Dermis microvascular lymphatic vessel endothelial cell (primary cell): ENCODE data around the gene CAMK2G. TPM values are rescaled to one million over a fixed set of nuclear protein-coding genes. Genes with fewer than 3 reads are reported as not detected.
"Not testable (repeated sequence)": the region's sequence is repeated elsewhere in the genome, so short reads cannot be mapped to it uniquely, and the experiment has no call there.

Source experiments
- DNase-seq, 2 donors: peaks; one replicate each; pipeline versions ENCODE4 v3.0.0 to v3.0.0-alpha.2; 2010; ENCODE audit warnings: low read depth in 2 of 2
- total RNA-seq: library from RNA; depleted of rRNA; stranded (reverse); fragments of >200 nt; gene quantifications from 2 replicates; pipeline ENCODE4 v1.2.1, GENCODE V29; 2014

CAMK2G gene
- total RNA-seq, 1 donor from 2014 or later: 20.9 TPM

DNA sequence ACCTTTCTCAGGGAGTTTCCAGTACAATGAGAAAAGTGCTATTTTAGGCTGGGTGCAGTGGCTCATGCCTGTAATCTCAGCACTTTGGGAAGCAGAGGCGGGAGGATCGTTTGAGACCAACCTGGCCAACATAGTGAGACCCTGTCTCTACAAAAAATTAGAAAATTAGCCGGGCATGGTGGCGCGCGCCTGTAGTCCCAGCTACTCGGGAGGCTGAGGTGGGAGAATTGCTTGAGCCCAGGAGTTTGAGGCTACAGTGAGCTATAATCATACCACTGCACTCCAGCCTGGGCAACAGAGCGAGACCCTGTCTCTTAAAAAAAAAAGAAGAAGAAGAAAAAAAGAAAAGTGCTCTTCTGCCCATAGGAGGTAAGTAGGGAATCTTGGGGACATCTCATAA lies 78.3 kb downstream of the CAMK2G start:
- DNase-seq: not testable (repeated sequence)

- not testable (repeated sequence) for DNase-seq
Measured at GRCh38 chr10:73795491-73795890, 78.9 kb downstream of the CAMK2G start.

- DNase-seq: no peak
Measured at GRCh38 chr10:73793456-73793855, 80.9 kb downstream of the CAMK2G start.

DNA sequence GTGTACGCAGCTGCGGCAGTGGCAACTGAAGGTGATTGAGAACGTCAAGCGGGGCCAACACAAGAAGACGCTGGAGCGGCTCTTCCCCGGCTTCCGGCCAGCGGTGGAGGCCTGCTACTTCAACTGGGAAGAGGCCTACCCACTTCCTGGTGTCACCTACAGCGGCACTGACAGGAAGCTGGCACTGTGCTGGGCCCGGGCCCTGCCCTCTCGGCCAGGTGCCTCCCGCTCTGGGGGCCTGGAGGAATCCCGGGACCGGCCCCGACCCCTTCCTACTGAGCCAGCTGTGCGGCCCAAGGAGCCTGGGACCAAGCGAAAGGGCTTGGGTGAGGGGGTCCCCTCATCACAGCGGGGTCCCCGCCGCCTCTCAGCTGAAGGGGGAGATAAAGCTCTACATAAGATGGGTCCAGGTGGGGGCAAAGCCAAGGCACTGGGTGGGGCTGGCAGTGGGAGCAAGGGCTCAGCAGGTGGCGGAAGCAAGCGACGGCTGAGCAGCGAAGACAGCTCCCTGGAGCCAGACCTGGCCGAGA lies 82.4 kb downstream of the CAMK2G start:
- no peak for DNase-seq

DNA sequence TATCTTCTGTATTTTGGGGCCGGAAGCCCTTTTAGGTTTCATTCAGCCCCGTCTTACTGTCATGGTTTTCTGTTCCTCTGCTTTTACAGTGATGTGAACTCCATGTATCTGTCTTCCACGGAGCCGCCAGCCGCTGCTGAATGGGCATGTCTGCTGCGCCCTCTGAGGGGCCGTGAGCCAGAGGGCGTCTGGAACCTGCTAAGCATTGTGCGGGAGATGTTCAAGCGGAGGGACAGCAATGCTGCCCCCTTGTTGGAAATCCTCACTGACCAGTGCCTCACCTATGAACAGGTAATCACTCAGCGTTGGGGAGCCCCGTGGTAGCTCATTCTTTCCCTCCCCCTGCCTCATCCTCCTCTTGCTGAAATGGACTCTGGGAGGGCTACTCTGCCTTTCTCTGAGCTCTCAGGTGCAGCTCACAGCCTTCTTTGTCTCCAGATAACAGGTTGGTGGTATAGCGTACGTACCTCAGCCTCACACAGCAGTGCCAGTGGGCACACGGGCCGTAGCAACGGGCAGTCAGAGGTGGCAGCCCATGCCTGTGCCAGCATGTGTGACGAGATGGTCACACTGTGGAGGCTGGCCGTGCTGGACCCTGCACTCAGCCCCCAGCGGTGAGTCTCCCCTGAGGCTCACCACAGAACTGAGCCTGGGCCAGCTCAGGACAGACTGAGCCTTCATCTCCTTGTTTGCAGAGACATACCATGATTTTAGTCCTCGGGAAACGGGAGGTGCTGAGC lies 83.3 kb downstream of the CAMK2G start:
- no peak for DNase-seq

GRCh38 chr10:73789659-73790055 lies 84.7 kb downstream of the CAMK2G start:
- no peak for DNase-seq

GRCh38 chr10:73788864-73789658 lies 85.3 kb downstream of the CAMK2G start:
- DNase-seq: no peak

- DNase-seq: not testable (repeated sequence)
Measured at GRCh38 chr10:73787031-73787800, 87.1 kb downstream of the CAMK2G start.

GRCh38 chr10:73786512-73786885 lies 87.9 kb downstream of the CAMK2G start:
- DNase-seq: no peak

DNA sequence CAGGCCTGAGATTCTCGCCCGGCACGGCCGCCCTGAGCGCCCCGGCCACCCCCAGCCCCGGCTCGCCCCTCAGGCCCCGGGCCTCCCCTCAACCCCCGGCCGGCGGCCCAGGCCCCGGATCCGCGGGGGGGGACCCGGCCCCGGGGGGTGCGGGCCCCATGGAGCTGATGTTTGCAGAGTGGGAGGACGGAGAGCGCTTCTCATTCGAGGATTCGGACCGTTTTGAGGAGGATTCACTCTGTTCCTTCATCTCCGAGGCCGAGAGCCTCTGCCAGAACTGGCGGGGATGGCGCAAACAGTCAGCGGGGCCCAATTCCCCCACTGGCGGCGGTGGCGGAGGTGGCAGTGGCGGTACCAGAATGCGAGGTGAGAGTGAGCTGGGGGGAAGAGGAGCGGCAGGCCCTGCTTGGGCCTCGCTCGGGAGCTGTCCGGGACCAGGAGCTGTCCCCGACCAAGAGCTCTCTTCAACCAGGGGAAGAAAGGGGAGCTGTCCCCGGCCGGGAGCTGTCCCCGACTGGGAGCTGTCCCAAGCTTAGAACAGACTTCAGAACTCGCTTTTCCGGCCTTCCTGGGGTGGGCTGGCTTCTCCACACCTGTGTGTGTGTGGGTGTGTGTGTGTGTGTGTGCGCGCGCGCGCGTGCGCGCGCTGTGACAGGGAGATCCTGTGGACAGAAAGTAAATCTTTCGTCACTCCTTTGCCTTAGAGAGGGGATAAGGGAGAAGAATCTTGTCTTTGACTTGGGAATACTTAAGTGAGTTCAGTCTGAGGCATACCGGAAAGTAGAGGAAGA lies 88.4 kb downstream of the CAMK2G start:
- peak; percentile 45 to 78 for DNase-seq

DNA sequence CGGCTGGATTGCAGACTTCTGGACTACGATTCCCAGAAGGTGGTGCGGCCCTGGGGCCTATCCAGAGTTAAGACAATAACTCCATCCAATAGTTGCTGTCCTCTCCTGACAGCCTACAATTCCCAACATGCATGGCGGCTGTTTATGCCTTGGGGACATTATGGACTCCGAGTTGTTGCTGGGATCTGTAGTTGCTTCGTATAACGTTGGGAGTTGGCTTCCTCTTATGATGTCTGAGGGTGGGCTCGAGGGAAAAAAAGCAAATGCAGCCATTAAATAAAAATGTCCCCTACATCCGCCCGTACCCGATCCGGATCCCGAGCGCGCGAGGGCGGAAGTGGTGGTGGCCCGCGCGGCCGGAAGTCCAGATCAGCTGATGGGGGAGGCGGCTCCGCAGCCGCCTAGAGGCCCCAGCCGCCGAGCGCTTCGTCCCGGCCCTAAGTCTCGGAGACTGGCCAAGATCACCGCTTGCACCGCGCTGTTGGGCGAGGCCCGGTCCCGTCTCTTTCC lies 89.1 kb downstream of the CAMK2G start, which contains the start of gene ZSWIM8:
TSS of gene ZSWIM8 (plus strand) at position 396 of the 510 bp plus-strand sequence. CDS start 273 bp downstream, outside the sequence.
- DNase-seq: peak; percentile 97

DNA sequence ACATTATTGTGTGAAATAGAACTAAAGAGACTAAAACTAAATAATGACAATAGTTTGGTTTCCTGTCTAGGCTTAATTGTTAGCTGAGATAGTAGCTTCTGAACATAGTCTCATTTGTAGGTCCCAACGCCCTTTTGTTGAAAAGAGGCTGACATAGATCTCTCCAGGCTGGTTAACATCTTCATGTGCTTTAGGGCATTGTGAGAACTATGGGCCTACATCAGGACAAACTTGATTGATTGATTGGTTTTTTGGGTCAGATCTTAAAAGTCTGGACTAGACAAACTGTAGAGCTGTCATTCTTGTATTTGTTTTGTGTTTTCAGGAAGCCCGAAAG lies 91.6 kb downstream of the CAMK2G start:
- no peak for DNase-seq

DNA sequence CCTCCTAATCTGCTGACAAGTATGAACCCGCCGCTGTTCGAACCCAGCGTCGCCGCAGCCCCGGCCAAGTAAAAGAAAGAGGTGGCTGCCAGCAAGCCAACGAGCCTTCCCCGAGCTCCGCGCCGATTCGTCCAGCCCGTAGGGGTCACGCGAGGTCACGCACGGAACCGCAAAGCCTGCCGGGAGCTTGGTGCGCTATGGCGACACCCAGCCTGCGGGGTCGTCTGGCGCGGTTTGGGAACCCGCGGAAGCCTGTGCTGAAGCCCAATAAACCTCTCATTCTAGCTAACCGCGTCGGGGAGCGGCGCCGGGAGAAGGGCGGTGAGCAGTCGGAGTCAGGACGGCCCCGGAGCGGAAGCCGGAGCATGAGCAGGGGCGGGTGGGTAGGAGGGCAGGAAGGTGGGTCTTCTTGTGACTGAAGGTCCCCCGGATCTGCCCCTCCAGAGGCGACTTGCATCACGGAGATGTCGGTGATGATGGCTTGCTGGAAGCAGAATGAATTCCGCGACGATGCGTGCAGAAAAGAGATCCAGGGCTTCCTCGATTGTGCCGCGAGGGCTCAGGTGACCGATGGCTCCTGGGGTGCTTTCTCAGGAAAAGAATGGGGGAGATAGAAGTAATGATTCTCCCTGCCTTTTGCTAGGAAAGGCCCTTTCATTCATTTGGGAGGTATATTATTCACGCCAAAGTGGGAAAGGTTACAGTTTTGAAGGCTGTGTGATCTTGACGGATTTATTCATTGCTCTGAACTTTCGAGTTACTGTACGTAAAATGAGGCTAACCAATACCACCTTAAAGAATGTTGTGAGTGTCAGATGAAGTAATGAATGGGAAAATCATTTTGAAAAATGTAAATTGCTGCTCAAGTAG lies 92.2 kb downstream of the CAMK2G start, which contains the start of gene CHCHD1:
TSS of gene CHCHD1 (plus strand) at position 170 of the 870 bp plus-strand sequence. CDS start at position 198, 28 bp downstream.
- peak; percentile 75 to 89 for DNase-seq

GRCh38 chr10:73781548-73781878 lies 92.8 kb downstream of the CAMK2G start:
- DNase-seq: no peak

GRCh38 chr10:73780966-73781365 lies 93.4 kb downstream of the CAMK2G start:
- no peak for DNase-seq

DNA sequence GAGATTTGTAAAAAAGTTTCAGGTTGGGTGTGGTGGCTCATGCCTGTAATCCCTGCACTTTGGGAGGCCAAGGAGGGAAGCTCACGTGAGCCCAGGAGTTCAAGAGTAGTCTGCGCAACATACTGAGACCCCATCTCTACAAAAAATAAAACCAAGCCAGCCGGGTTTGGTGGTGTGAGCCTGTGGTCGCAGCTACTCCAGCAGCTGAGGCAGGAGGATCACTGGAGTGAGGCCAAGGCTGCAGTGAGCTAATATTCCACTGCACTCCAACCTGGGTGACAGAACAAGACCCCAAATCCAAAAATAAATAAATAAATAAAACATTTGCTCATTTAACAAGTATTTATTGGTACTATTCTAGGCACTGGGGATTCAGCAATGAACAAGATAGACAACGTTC lies 94.1 kb downstream of the CAMK2G start:
- DNase-seq: no peak

GRCh38 chr10:73779539-73780197 lies 94.7 kb downstream of the CAMK2G start:
- DNase-seq: no peak

DNA sequence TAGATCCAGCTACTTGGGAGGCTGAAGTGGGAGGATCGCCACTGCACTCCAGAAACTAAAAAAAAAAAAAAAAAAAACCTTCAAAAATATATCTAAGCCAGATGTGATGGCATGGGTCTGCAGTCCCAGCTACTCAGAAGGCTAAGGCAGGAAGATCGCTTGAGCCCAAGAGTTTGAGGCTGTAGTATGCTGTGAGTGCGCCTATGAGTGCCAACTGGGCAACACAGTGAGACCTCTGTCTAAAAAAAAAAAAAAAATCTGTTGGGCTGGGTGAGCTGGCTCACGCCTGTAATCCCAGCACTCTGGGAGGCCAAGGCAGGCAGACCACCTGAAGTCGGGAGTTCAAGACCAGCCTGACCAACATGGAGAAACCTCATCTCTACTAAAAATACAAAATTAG lies 95.3 kb downstream of the CAMK2G start:
- no peak for DNase-seq

DNA sequence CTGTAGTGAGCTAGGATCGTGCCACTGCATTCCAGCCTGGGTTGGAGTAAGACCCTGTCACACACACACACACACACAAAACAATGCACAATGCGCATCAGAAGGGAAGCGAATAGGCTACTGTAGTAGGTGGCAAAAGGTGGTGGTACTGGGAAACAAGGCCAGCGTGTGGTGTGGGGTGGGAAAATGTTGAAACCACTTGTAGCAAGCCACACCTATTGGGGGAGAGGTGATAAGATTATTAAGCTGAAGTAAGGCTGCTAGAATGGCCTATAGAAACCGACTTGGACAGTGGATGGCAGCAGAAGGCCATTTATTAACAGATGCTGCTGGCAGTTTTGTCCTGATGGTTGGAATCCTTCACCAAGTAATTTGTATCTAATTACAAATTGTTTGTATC lies 99.7 kb downstream of the CAMK2G start:
- DNase-seq: peak in 1 of 2 donors; percentile 51
